Measurements from ENCODE around the gene CADM3.

Gene CADM3

DNA sequence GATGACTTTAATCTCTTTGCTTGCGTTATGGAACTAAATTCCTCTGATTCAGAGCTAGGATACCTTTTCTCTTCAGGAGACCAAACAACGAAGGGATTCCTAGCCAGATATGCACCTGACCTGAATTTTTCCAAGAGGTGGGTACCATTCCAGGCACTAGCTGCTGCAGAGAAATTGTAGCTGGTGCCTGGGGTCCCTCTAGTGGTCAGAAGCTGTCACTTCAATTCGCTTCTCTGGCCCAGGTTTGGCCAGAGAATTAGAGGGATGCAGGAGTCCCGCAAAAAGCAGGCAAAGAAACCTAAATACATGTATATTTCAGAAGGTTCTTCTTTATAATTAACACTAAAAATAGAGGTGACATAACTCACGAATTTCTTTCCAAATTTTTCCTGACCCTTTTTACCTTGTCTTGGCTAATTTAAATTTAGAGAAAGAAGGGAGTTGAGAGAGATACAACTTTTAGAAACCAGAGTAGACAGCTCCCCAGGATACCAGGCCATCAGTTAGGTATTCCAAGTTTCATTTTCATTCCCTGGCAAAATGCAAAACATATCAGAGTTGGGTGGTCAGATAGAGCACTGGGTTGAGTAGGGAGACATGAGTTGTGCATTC, 42.8 kb downstream of the CADM3 start:
- H3K36me3 ChIP-seq: no peaks in the 10 kb centered on the region
- H3K27ac ChIP-seq: no peak overlapping the region
- H3K9me3 ChIP-seq (ENCODE audit: severe bottlenecking): no peaks in the 10 kb centered on the region
- no peak overlapping the region for H3K4me3 ChIP-seq (ENCODE audit: low read depth, low read length)
- peaks cover 84% of the 10 kb centered on the region for H3K27me3 ChIP-seq (ENCODE audit: insufficient read depth, low read depth, severe bottlenecking)
- TF ChIP-seq, protein P1, sequence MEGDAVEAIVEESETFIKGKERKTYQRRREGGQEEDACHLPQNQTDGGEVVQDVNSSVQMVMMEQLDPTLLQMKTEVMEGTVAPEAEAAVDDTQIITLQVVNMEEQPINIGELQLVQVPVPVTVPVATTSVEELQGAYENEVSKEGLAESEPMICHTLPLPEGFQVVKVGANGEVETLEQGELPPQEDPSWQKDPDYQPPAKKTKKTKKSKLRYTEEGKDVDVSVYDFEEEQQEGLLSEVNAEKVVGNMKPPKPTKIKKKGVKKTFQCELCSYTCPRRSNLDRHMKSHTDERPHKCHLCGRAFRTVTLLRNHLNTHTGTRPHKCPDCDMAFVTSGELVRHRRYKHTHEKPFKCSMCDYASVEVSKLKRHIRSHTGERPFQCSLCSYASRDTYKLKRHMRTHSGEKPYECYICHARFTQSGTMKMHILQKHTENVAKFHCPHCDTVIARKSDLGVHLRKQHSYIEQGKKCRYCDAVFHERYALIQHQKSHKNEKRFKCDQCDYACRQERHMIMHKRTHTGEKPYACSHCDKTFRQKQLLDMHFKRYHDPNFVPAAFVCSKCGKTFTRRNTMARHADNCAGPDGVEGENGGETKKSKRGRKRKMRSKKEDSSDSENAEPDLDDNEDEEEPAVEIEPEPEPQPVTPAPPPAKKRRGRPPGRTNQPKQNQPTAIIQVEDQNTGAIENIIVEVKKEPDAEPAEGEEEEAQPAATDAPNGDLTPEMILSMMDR (IDR thresholded peaks at IDR 0.05; ENCODE audit: low read depth, low read length): peak; percentile 96
- peak; percentile 52 for DNase-seq

DNA sequence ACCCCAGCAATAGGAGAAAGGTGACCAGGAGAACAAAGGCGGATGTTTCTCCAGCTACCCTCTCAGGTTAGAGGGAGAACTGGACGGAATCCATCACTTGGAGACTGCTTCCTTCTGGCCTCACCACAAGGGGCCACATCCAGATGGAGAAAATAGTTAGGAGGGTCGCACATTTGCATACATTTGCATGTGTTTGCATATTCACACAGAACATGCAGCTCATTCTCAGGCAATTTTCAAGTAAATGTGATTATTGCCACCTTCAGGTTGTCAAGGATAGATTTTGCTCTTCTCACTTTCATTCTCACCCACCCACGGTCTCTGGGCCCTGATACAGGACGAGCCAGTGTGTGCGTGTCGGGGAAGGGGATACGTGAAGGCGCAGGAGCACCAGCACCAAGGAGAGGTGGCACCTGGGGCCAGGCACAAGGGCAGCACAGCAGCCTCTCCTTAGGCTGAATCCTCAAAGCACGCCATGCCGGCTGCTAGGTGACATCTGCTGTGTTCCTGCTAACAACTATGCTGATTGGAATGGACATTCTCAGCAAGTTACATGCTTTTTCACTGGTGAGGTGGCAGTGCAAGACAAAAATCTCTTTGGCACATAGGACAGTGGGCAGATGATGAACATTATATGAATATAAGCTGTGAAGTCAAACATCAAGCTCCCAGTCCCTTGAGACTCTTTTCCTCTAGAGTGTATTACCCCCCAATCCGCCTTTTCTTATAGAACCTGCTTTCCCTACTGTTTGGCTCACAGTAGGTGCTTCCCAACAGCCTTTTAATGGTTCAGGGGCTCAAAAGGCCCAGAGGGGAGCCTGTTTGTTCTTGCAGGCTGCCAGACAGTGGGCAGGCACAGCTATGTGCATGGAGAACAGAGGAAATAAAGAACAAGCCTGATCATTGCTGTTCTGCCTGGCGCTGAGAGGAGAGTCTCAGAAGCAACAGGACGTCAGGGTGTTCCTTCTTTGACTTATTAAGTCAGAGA, 47.5 kb downstream of the CADM3 start:
- TF ChIP-seq, protein P1 (IDR thresholded peaks at IDR 0.05; ENCODE audit: low read depth, low read length): no peak
- no peak for DNase-seq
- Histone ChIP-seq H3K27ac (no peak overlapping the region), H3K4me3 (ENCODE audit: low read depth, low read length) (no peak overlapping the region), H3K27me3 (ENCODE audit: insufficient read depth, low read depth, severe bottlenecking) (peaks cover 95% of the 10 kb centered on the region), H3K36me3 (no peaks in the 10 kb centered on the region), H3K9me3 (ENCODE audit: severe bottlenecking) (no peaks in the 10 kb centered on the region)

DNA sequence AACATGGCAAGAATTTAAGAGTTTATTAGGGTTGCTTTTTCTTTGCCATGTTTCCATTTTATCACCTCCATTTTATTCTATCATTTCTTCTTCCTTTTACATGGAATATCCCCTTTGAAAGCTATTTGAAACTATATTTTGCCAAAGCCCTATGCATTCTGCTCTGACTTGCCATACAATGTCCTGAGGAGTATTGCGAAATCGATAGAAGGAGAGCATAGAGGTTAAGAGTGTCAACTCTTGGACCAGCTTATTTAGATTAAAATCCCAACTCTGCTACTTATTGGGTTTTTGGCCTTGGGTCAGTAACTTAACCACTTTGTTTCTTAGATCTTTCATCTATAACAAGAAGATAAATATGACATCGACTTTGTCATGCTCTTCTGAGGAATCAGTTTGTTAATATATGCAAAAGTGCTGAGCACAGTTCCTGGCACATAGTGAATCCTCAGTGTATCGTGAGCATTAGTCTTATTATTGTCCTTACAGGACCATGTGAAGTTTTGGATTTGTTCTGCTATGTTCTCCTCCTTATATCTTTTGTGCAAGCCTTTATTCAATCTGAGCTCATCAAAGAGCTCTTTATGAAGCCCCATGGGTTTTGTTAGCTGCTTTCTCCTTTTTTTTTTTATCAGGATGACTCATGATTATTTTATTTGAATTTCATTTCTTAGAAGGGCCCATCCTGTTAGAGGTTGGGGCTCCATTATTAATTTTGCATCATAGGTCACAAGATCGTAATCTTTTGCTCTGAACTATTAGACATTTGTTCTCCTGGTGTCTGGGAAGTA, 50.9 kb downstream of the CADM3 start:
- Histone ChIP-seq H3K27me3 (ENCODE audit: insufficient read depth, low read depth, severe bottlenecking) (peaks cover 98% of the 10 kb centered on the region), H3K9me3 (ENCODE audit: severe bottlenecking) (no peaks in the 10 kb centered on the region), H3K27ac (no peak overlapping the region), H3K36me3 (no peaks in the 10 kb centered on the region), H3K4me3 (ENCODE audit: low read depth, low read length) (no peak overlapping the region)
- TF ChIP-seq, protein P1 (IDR thresholded peaks at IDR 0.05; ENCODE audit: low read depth, low read length): no peak
- no peak for DNase-seq

DNA sequence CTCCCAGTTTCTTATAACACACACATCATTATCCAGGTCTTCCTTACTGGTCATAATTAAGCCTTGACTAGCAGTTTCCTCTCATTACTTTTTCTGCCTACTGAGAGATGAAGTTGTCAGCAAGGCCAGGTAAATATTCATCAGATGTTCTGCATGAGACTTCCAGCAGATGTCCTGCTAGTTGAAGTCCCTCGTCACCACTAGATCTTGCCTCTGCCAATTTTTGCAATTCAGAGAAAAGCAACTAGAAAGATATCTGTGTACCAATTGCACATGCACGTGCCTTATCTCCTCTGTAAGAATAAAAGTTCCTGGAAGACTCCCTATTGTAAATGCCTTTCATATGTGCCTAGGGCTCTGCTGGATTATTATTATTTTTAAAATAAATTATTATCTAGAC, 51.6 kb downstream of the CADM3 start:
- TF ChIP-seq, protein P1 (IDR thresholded peaks at IDR 0.05; ENCODE audit: low read depth, low read length): no peak

DNA sequence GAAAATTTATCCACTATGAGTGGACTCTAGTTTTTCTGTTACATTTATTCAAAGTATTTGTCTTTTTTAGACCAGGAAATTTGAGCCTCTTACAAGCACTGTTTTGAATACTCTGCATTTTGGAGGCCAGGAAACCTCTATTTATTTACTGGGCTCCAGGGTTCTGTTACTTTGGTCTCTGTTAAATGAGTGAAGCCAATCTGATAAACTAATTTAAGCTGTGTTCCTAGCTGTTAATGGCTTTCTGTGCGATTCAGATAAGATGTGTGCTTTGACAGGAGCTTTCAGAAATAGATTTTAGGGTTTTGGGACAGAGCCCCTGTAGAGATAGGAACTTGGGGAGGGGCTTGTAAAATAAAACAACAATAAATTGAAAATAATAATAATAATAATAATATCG, 57.1 kb downstream of the CADM3 start:
- TF ChIP-seq, protein P1 (IDR thresholded peaks at IDR 0.05; ENCODE audit: low read depth, low read length): no peak
- no peak overlapping the region for H3K4me3 ChIP-seq (ENCODE audit: low read depth, low read length)
- H3K9me3 ChIP-seq (ENCODE audit: severe bottlenecking): no peaks in the 10 kb centered on the region
- H3K27ac ChIP-seq: no peak overlapping the region
- no peak for DNase-seq
- H3K36me3 ChIP-seq: no peaks in the 10 kb centered on the region
- peaks cover 99% of the 10 kb centered on the region for H3K27me3 ChIP-seq (ENCODE audit: insufficient read depth, low read depth, severe bottlenecking)

More for the DNA sequence above, 51.6 kb downstream of the CADM3 start:
- peaks cover 100% of the 10 kb centered on the region for H3K27me3 ChIP-seq (ENCODE audit: insufficient read depth, low read depth, severe bottlenecking)
- DNase-seq: no peak
- no peak overlapping the region for H3K4me3 ChIP-seq (ENCODE audit: low read depth, low read length)
- no peak overlapping the region for H3K27ac ChIP-seq
- H3K9me3 ChIP-seq (ENCODE audit: severe bottlenecking): no peaks in the 10 kb centered on the region
- no peaks in the 10 kb centered on the region for H3K36me3 ChIP-seq

Data from WERI-Rb-1 (cell line).